SK-N-SH (cell line): Measurements from ENCODE around the gene VOPP1. TPM values are rescaled to one million over a fixed set of nuclear protein-coding genes. Genes with fewer than 3 reads are reported as not detected.

ENCODE experiments used
- CTCF ChIA-PET: fragments of 300-600, 350-600 bp; formaldehyde crosslinking; extraction: SDS; loops from one replicate; lab custom pipeline; 2021; lab: Yijun Ruan, JAX
- POLR2A ChIA-PET: fragments of 350-600 bp; sonication (Branson Sonifier 250); formaldehyde crosslinking; extraction: SDS; loops from one replicate; lab custom pipeline; 2020; ENCODE audit warnings: antibody characterized with exemption, inconsistent platforms; lab: Yijun Ruan, JAX
- DNase-seq: peaks from one replicate; pipeline ENCODE4 v3.0.0; 2012
- H2AFZ ChIP-seq: fragments of 200-600 bp; sonication (generic); 2 replicates; pipeline ENCODE4 v1.8.1; 2016; ENCODE audit warnings: antibody characterized with exemption, mild to moderate bottlenecking, low read depth
- H3F3A ChIP-seq: fragments of 200-600 bp; sonication (generic); replicated peaks from 2 replicates; pipeline ENCODE3; 2016; ENCODE audit warnings: antibody characterized with exemption, mild to moderate bottlenecking; ENCODE audit not compliant: insufficient read depth
- H3K27ac ChIP-seq, 2 experiments: fragments of 200-500 bp in 1 of 2; fragments of 200-600 bp in 1 of 2; sonication (Bioruptor generic) in 1 of 2; sonication (generic), shearing (Covaris generic) in 1 of 2; 2 replicates each; pipeline versions ENCODE4 v1.5.1 to v1.6.1; 2014 to 2016; ENCODE audit warnings: low read depth in 2 of 2, inconsistent platforms in 1 of 2, low read length in 1 of 2, mild to moderate bottlenecking in 1 of 2, mixed read lengths in 1 of 2
- H3K27me3 ChIP-seq: fragments of 200-600 bp; sonication (generic), shearing (Covaris generic); 2 replicates; pipeline ENCODE4 v1.6.1; 2016; ENCODE audit warnings: mixed run types; ENCODE audit not compliant: insufficient read depth
- H3K36me3 ChIP-seq, 2 experiments: fragments of 200-500 bp in 1 of 2; fragments of 200-600 bp in 1 of 2; sonication (Bioruptor generic) in 1 of 2; sonication (generic) in 1 of 2; replicated peaks in 1 of 2; 2 replicates each; pipeline versions ENCODE3 to v1.5.1; 2014 to 2016; ENCODE audit warnings: low read length in 1 of 2, mild to moderate bottlenecking in 1 of 2; ENCODE audit not compliant: insufficient read depth in 2 of 2, control insufficient read depth in 1 of 2
- H3K4me1 ChIP-seq, 2 experiments: fragments of 200-500 bp in 1 of 2; fragments of 200-600 bp in 1 of 2; sonication (Bioruptor generic) in 1 of 2; sonication (generic), shearing (Covaris generic) in 1 of 2; 2 replicates each; pipeline versions ENCODE4 v1.5.1 to v1.6.1; 2014 to 2016; ENCODE audit warnings: low read depth in 1 of 2, low read length in 1 of 2, mixed run types in 1 of 2; ENCODE audit not compliant: insufficient read depth in 2 of 2, control insufficient read depth in 1 of 2
- H3K4me2 ChIP-seq: fragments of 200-600 bp; sonication (generic), shearing (Covaris generic); 2 replicates; pipeline ENCODE4 v1.6.1; 2017; ENCODE audit warnings: mixed run types
- H3K4me3 ChIP-seq, 2 experiments: fragments of 200-500 bp in 1 of 2; fragments of 200-600 bp in 1 of 2; sonication (Bioruptor generic) in 1 of 2; sonication (generic), shearing (Covaris generic) in 1 of 2; 2 replicates each; pipeline versions ENCODE4 v1.5.1 to v1.8.1; 2014 to 2016; ENCODE audit warnings: low read depth in 2 of 2, inconsistent platforms in 1 of 2, low read length in 1 of 2, mild to moderate bottlenecking in 1 of 2, mixed read lengths in 1 of 2, moderate library complexity in 1 of 2
- H3K79me2 ChIP-seq: fragments of 200-600 bp; sonication (generic); 2 replicates; pipeline ENCODE4 v1.8.1; 2017; ENCODE audit warnings: mild to moderate bottlenecking; ENCODE audit not compliant: insufficient read depth
- H3K9ac ChIP-seq: fragments of 200-600 bp; sonication (generic); 2 replicates; pipeline ENCODE4 v1.6.1; 2017; ENCODE audit warnings: mixed run types
- H3K9me2 ChIP-seq: fragments of 200-600 bp; sonication (generic); 2 replicates; pipeline ENCODE4 v1.6.1; 2017; ENCODE audit warnings: mixed run types
- H3K9me3 ChIP-seq: fragments of 200-600 bp; sonication (generic); 2 replicates; pipeline ENCODE4 v1.6.1; 2017; ENCODE audit warnings: mixed run types, mild to moderate bottlenecking, moderate library complexity
- H4K20me1 ChIP-seq: fragments of 200-600 bp; sonication (generic); 2 replicates; pipeline ENCODE4 v1.6.1; 2017; ENCODE audit warnings: mild to moderate bottlenecking, mixed run types; ENCODE audit not compliant: insufficient read depth
- CHD2 ChIP-seq: fragments of 150-350 bp; IDR thresholded peaks from 2 replicates; pipeline ENCODE4 v1.6.1; 2018; ENCODE audit warnings: low read length; ENCODE audit not compliant: partially characterized antibody
- ELF1 ChIP-seq: IDR thresholded peaks from 2 replicates; pipeline ENCODE4 v1.4.0; 2012
- EP300 ChIP-seq, 2 experiments: IDR thresholded peaks; 2 replicates each; pipeline versions ENCODE4 v1.4.0 to v1.6.1; 2012; ENCODE audit warnings: borderline replicate concordance in 1 of 2, low read depth in 1 of 2, low read length in 1 of 2
- FOSL2 ChIP-seq: IDR thresholded peaks from 2 replicates; pipeline ENCODE4 v1.4.0; 2012; ENCODE audit warnings: low read depth, mild to moderate bottlenecking, moderate library complexity, borderline replicate concordance
- FOXM1 ChIP-seq: IDR thresholded peaks from 2 replicates; pipeline ENCODE4 v1.4.0; 2012; ENCODE audit warnings: low read depth, mild to moderate bottlenecking
- GABPA ChIP-seq: IDR thresholded peaks from 2 replicates; pipeline ENCODE4 v1.4.0; 2012; ENCODE audit warnings: low read depth, mild to moderate bottlenecking
- GATA2 ChIP-seq: sonication (generic); formaldehyde crosslinking; IDR thresholded peaks from 2 replicates; pipeline ENCODE4 v1.5.0; 2020; ENCODE audit warnings: mild to moderate bottlenecking, missing genetic modification reagents
- IRF3 ChIP-seq: fragments of 150-350 bp; IDR thresholded peaks from 2 replicates; pipeline ENCODE4 v1.6.1; 2016; ENCODE audit warnings: mild to moderate bottlenecking, low read depth, low read length
- JUND ChIP-seq: IDR thresholded peaks from 2 replicates; pipeline ENCODE4 v1.4.0; 2012
- MAX ChIP-seq: IDR thresholded peaks from 2 replicates; pipeline ENCODE4 v1.4.0; 2012; ENCODE audit warnings: low read depth
- NFIC ChIP-seq: IDR thresholded peaks from 2 replicates; pipeline ENCODE4 v1.4.0; 2012; ENCODE audit warnings: borderline replicate concordance
- POLR2AphosphoS5 ChIP-seq: IDR thresholded peaks from 2 replicates; pipeline ENCODE4 v1.6.1; 2012; ENCODE audit warnings: low read depth, low read length
- RCOR1 ChIP-seq: fragments of 150-350 bp; IDR thresholded peaks from 2 replicates; pipeline ENCODE4 v1.6.1; 2017; ENCODE audit warnings: antibody characterized with exemption, low read length
- REST ChIP-seq: IDR thresholded peaks from 2 replicates; pipeline ENCODE4 v1.6.1; 2012; ENCODE audit warnings: mild to moderate bottlenecking, low read depth, low read length, moderate library complexity
- RFX5 ChIP-seq: IDR thresholded peaks from 2 replicates; pipeline ENCODE4 v1.6.1; 2012; ENCODE audit warnings: mild to moderate bottlenecking, improper control_type of control experiment, low read length
- SIN3A ChIP-seq: IDR thresholded peaks from 2 replicates; pipeline ENCODE4 v1.6.1; 2012; ENCODE audit warnings: low read depth, mild to moderate bottlenecking, low read length, moderate library complexity, borderline replicate concordance
- TCF12 ChIP-seq: IDR thresholded peaks from 2 replicates; pipeline ENCODE4 v1.4.0; 2012
- TEAD4 ChIP-seq: IDR thresholded peaks from 2 replicates; pipeline ENCODE4 v1.4.0; 2012; ENCODE audit warnings: mild to moderate bottlenecking, borderline replicate concordance; ENCODE audit not compliant: insufficient read depth
- YY1 ChIP-seq: IDR thresholded peaks from 2 replicates; pipeline ENCODE4 v1.4.0; 2012; ENCODE audit warnings: low read depth, mild to moderate bottlenecking
- WGBS: methylation state at CpG from one replicate; pipeline ENCODE4 v1.1.6; 2017; ENCODE audit warnings: low lambda C conversion rate; 5-methylcytosine and 5-hydroxymethylcytosine counted together
- polyA plus RNA-seq, 3 experiments: library from polyadenylated mRNA; depleted of rRNA; stranded (reverse); fragments of >200 nt; gene quantifications; 2 replicates each; pipeline ENCODE4 v1.2.3, GENCODE V29; 2012
- TF ChIP-seq, protein P1 (sequence below): IDR thresholded peaks from 2 replicates; pipeline ENCODE4; 2012
- TF ChIP-seq, protein P2 (sequence below): fragments of 150-350 bp; IDR thresholded peaks from 2 replicates; pipeline ENCODE4 v1.6.1; 2017; ENCODE audit warnings: antibody characterized with exemption, low read length, low read depth, borderline replicate concordance
- TF ChIP-seq, protein P3 (sequence below): fragments of 200-600 bp; sonication (generic); IDR thresholded peaks from 2 replicates; pipeline ENCODE4 v1.6.1; 2017; ENCODE audit warnings: antibody characterized with exemption, mild to moderate bottlenecking, moderate library complexity
- TF ChIP-seq, protein P4 (sequence below): IDR thresholded peaks from 2 replicates; pipeline ENCODE4 v1.4.0; 2012; ENCODE audit warnings: low read depth, borderline replicate concordance

VOPP1 gene
- polyA plus RNA-seq, 1 of the 3 experiments (the other 2 are of a cell fraction), result 69.5 TPM

DNA sequence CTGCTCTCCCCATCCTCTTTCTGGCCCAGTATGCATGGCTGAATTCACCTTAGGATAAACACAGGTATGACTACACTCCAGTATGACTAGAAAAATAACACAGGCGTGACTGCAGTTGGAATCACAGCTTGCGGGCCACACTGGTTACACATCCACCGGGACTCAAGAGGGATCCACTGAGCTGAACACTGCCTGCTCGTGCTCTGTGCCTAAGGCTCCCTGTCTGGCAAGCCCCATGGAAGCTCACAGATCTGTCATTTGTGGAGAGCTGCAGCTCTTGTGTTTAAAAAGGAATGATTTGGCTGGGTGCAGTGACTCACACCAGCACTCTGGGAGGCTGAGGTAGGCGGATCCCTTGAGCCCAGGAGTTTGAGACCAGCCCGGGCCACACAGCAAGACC is 26.8 kb downstream of the VOPP1 start:
- Histone ChIP-seq H3K36me3 (peaks cover 0 to 11% of the 10 kb centered on the region in 2 experiments), H4K20me1 (peaks cover 88% of the 10 kb centered on the region), H3K9me2 (no peaks in the 10 kb centered on the region), H3K4me3 (no peak overlapping the region), H3K79me2 (peaks cover 100% of the 10 kb centered on the region), H3K4me1 (peaks cover 33 to 34% of the 10 kb centered on the region in 2 experiments), H3K27ac (peak overlapping the region in 1 of 2 experiments; percentile 69; a peak in 2 of 4 replicates), H3K27me3 (no peaks in the 10 kb centered on the region), H3K9ac (no peak overlapping the region), H3F3A (peaks cover 11% of the 10 kb centered on the region), H2AFZ (no peak overlapping the region), H3K9me3 (no peaks in the 10 kb centered on the region), H3K4me2 (peak overlapping the region; percentile 44)
- WGBS, result 80% methylated on average over 6 of the region's 6 CpGs
- ChIA-PET CTCF (interaction anchor here (0.9 to 2.1 kb wide), 7 partner anchors 10 to 112 kb away, joined by 3 to 8 read pairs (median 4); no protein-coding TSS in a partner anchor), POLR2A (interaction anchor here (1.0 kb wide), 1 partner anchor 24 kb away, joined by 3 read pairs; no protein-coding TSS in a partner anchor)
- no peak for DNase-seq
- TF ChIP-seq MAX, result no peak
- TF ChIP-seq SIN3A, result no peak; the same call in 1 of the 2 replicates
- TF ChIP-seq, protein P1, sequence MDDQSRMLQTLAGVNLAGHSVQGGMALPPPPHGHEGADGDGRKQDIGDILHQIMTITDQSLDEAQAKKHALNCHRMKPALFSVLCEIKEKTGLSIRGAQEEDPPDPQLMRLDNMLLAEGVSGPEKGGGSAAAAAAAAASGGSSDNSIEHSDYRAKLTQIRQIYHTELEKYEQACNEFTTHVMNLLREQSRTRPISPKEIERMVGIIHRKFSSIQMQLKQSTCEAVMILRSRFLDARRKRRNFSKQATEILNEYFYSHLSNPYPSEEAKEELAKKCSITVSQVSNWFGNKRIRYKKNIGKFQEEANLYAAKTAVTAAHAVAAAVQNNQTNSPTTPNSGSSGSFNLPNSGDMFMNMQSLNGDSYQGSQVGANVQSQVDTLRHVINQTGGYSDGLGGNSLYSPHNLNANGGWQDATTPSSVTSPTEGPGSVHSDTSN, result 0 out of 2 replicates have a peak, but pooled peaks have one; percentile 22
- TF ChIP-seq YY1, result no peak
- no peak for TF ChIP-seq ELF1
- no peak for TF ChIP-seq NFIC
- TF ChIP-seq IRF3, result no peak
- TF ChIP-seq GABPA, result no peak
- no peak for TF ChIP-seq REST
- TF ChIP-seq POLR2AphosphoS5, result no peak
- no peak for TF ChIP-seq TCF12
- no peak for TF ChIP-seq JUND
- no peak for TF ChIP-seq GATA2 (CRISPR knock-in tag)
- TF ChIP-seq FOSL2, result peak; percentile 46; the same call in 1 of the 2 replicates
- no peak for TF ChIP-seq TEAD4
- TF ChIP-seq, protein P2, sequence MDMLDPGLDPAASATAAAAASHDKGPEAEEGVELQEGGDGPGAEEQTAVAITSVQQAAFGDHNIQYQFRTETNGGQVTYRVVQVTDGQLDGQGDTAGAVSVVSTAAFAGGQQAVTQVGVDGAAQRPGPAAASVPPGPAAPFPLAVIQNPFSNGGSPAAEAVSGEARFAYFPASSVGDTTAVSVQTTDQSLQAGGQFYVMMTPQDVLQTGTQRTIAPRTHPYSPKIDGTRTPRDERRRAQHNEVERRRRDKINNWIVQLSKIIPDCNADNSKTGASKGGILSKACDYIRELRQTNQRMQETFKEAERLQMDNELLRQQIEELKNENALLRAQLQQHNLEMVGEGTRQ, result no peak
- TF ChIP-seq RCOR1, result no peak
- TF ChIP-seq, protein P3, sequence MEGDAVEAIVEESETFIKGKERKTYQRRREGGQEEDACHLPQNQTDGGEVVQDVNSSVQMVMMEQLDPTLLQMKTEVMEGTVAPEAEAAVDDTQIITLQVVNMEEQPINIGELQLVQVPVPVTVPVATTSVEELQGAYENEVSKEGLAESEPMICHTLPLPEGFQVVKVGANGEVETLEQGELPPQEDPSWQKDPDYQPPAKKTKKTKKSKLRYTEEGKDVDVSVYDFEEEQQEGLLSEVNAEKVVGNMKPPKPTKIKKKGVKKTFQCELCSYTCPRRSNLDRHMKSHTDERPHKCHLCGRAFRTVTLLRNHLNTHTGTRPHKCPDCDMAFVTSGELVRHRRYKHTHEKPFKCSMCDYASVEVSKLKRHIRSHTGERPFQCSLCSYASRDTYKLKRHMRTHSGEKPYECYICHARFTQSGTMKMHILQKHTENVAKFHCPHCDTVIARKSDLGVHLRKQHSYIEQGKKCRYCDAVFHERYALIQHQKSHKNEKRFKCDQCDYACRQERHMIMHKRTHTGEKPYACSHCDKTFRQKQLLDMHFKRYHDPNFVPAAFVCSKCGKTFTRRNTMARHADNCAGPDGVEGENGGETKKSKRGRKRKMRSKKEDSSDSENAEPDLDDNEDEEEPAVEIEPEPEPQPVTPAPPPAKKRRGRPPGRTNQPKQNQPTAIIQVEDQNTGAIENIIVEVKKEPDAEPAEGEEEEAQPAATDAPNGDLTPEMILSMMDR, result peak; percentile 24
- TF ChIP-seq EP300 (IDR thresholded peaks at IDR 0.05; ENCODE audit: borderline replicate concordance in 1 of 2, low read depth in 1 of 2, low read length in 1 of 2), result no peak
- no peak for TF ChIP-seq CHD2
- no peak for TF ChIP-seq RFX5
- TF ChIP-seq, protein P4, sequence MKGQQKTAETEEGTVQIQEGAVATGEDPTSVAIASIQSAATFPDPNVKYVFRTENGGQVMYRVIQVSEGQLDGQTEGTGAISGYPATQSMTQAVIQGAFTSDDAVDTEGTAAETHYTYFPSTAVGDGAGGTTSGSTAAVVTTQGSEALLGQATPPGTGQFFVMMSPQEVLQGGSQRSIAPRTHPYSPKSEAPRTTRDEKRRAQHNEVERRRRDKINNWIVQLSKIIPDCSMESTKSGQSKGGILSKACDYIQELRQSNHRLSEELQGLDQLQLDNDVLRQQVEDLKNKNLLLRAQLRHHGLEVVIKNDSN, result no peak
- no peak for TF ChIP-seq FOXM1
